Activated CD4-positive, alpha-beta memory T cell treated with anti-CD3 and anti-CD28 coated beads for 36 hours (primary cell): ENCODE results near the gene MYL12B. TPM values are rescaled to one million over a fixed set of nuclear protein-coding genes. Genes with fewer than 3 reads are reported as not detected.

ENCODE experiments used
- CTCF ChIA-PET: fragments of 350-600 bp; sonication (Branson Sonifier 250); formaldehyde crosslinking; loops from one replicate; lab custom pipeline; 2021; ENCODE audit warnings: antibody characterized with exemption, inconsistent platforms; lab: Charles Lee
- POLR2A ChIA-PET: fragments of 350-600 bp; sonication (Branson Sonifier 250); formaldehyde crosslinking; loops from one replicate; lab custom pipeline; 2021; ENCODE audit warnings: antibody characterized with exemption; lab: Charles Lee
- DNase-seq: peaks from one replicate; pipeline ENCODE4 v3.0.0-alpha.2; 2020
- H3K27ac Mint-ChIP-seq: one replicate; pipeline ENCODE4 v1.8.0; 2021; ENCODE audit warnings: mixed read lengths
- H3K27me3 Mint-ChIP-seq: one replicate; pipeline ENCODE4 v1.8.0; 2021; ENCODE audit warnings: mixed read lengths
- H3K36me3 Mint-ChIP-seq: one replicate; pipeline ENCODE4 v1.8.0; 2021; ENCODE audit warnings: mixed read lengths
- H3K4me1 Mint-ChIP-seq: one replicate; pipeline ENCODE4 v1.8.0; 2021; ENCODE audit warnings: low read depth, mixed read lengths
- H3K4me3 Mint-ChIP-seq: one replicate; pipeline ENCODE4 v1.8.0; 2021; ENCODE audit warnings: mild to moderate bottlenecking, mixed read lengths
- H3K9me3 Mint-ChIP-seq: one replicate; pipeline ENCODE4 v1.8.0; 2021; ENCODE audit warnings: mixed read lengths
- intact Hi-C: fragments of 100-400 bp; cut with micrococcal nuclease; formaldehyde crosslinking; loops from one replicate; pipeline ENCODE4 v1.15.1; 2023
- total RNA-seq, 2 experiments: library from RNA; stranded (reverse); gene quantifications; one replicate each; pipeline ENCODE4 v1.2.3, GENCODE V29; 2021

MYL12B gene
- total RNA-seq, 2 experiments from 2014 or later: 335 to 339 TPM

GRCh38 chr18:3251249-3251962 lies 10.5 kb upstream of the MYL12B start:
- CTCF ChIA-PET: interaction anchor here (0.5 to 1.6 kb wide), 9 partner anchors 10 to 986 kb away, joined by 3 to 9 read pairs (median 3); partner anchors contain the start of gene MYL12B
- Mint-ChIP-seq H3K4me3 (peak overlapping the region; percentile 57), H3K27me3 (no peaks in the 10 kb centered on the region), H3K36me3 (peaks cover 55% of the 10 kb centered on the region), H3K27ac (peak overlapping the region; percentile 81), H3K9me3 (no peaks in the 10 kb centered on the region), H3K4me1 (peaks cover 52% of the 10 kb centered on the region)
- POLR2A ChIA-PET: interaction anchor here (1.0 to 3.7 kb wide), 2 partner anchors 9 to 279 kb away, joined by 3 to 24 read pairs; partner anchors contain the start of gene MYL12B
- DNase-seq: no peak
- intact Hi-C loops: no loop called here

- peaks cover 55% of the 10 kb centered on the region for H3K4me1 Mint-ChIP-seq
- H3K27me3 Mint-ChIP-seq: no peaks in the 10 kb centered on the region
- ChIA-PET POLR2A (no interaction called here), CTCF (interaction anchor here (0.8 to 1.6 kb wide), 7 partner anchors 9 to 414 kb away, joined by 3 to 9 read pairs (median 3); partner anchors contain the start of gene MYL12B)
- intact Hi-C loops: no loop called here
- peak overlapping the region; percentile 57 for H3K4me3 Mint-ChIP-seq
- H3K27ac Mint-ChIP-seq: peak overlapping the region; percentile 81
- H3K9me3 Mint-ChIP-seq: no peaks in the 10 kb centered on the region
- DNase-seq: no peak
- H3K36me3 Mint-ChIP-seq: peaks cover 59% of the 10 kb centered on the region
These were observed 10.0 kb upstream of the MYL12B start for GRCh38 chr18:3251963-3252277.

GRCh38 chr18:3252843-3253242 lies 9.1 kb upstream of the MYL12B start:
- Mint-ChIP-seq H3K9me3 (no peaks in the 10 kb centered on the region), H3K4me3 (peak overlapping the region; percentile 8), H3K4me1 (peaks cover 64% of the 10 kb centered on the region), H3K36me3 (peaks cover 67% of the 10 kb centered on the region), H3K27me3 (no peaks in the 10 kb centered on the region), H3K27ac (peak overlapping the region; percentile 78)
- intact Hi-C loops: no loop called here
- DNase-seq: no peak
- ChIA-PET POLR2A (no interaction called here), CTCF (interaction anchor here (0.8 to 1.4 kb wide), 3 partner anchors 44 to 291 kb away, joined by 3 read pairs; no protein-coding TSS in a partner anchor)

- H3K27ac Mint-ChIP-seq: peak overlapping the region; percentile 69
- H3K4me3 Mint-ChIP-seq: no peak overlapping the region
- CTCF ChIA-PET: interaction anchor here (1.8 kb wide), 1 partner anchor 9 kb away, joined by 5 read pairs; no protein-coding TSS in a partner anchor
- intact Hi-C loops: no loop called here
- POLR2A ChIA-PET: interaction anchor here (0.9 kb wide), 1 partner anchor 194 kb away, joined by 3 read pairs; no protein-coding TSS in a partner anchor
- H3K27me3 Mint-ChIP-seq: no peaks in the 10 kb centered on the region
- H3K4me1 Mint-ChIP-seq: peaks cover 74% of the 10 kb centered on the region
- DNase-seq: no peak
- H3K9me3 Mint-ChIP-seq: no peaks in the 10 kb centered on the region
- H3K36me3 Mint-ChIP-seq: peaks cover 57% of the 10 kb centered on the region
These were observed 7.2 kb upstream of the MYL12B start for GRCh38 chr18:3254725-3255124.

DNA sequence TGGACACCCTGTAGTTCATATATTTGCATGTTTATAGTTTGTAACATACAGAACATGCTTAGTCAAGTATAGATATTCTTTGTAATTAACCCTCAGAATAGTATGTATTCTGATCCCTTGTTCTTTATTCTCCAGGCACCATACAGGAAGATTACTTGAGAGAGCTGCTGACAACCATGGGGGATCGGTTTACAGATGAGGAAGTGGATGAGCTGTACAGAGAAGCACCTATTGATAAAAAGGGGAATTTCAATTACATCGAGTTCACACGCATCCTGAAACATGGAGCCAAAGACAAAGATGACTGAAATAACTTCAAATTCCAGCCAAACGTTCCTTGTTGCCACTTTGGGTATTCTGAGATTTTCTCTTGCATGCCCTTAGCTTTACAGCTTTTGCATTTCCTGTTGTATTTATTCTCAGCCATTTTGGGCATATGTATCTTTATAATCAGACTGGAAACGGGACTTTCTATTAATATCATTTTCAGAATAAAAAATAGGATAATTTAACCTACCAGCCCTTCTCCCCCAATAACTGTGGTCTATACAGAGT lies 6.2 kb upstream of the MYL12B start:
- intact Hi-C loops: no loop called here
- H3K27ac Mint-ChIP-seq: peak overlapping the region; percentile 70
- peaks cover 75% of the 10 kb centered on the region for H3K4me1 Mint-ChIP-seq
- DNase-seq: no peak
- no peak overlapping the region for H3K4me3 Mint-ChIP-seq
- H3K9me3 Mint-ChIP-seq: no peaks in the 10 kb centered on the region
- H3K27me3 Mint-ChIP-seq: no peaks in the 10 kb centered on the region
- POLR2A ChIA-PET: interaction anchor here (0.9 kb wide), 1 partner anchor 193 kb away, joined by 3 read pairs; no protein-coding TSS in a partner anchor
- CTCF ChIA-PET: interaction anchor here (1.8 kb wide), 1 partner anchor 10 kb away, joined by 5 read pairs; no protein-coding TSS in a partner anchor
- peaks cover 51% of the 10 kb centered on the region for H3K36me3 Mint-ChIP-seq

GRCh38 chr18:3256693-3257626 lies 5.0 kb upstream of the MYL12B start:
- Mint-ChIP-seq H3K4me3 (no peak overlapping the region), H3K27ac (peak overlapping the region; percentile 45), H3K27me3 (no peaks in the 10 kb centered on the region), H3K9me3 (no peaks in the 10 kb centered on the region), H3K4me1 (peaks cover 69% of the 10 kb centered on the region), H3K36me3 (peaks cover 50% of the 10 kb centered on the region)
- no peak for DNase-seq
- intact Hi-C loops: no loop called here
- ChIA-PET CTCF (interaction anchor here (0.6 to 1.8 kb wide), 2 partner anchors 11 to 272 kb away, joined by 3 to 5 read pairs; no protein-coding TSS in a partner anchor), POLR2A (no interaction called here)

DNA sequence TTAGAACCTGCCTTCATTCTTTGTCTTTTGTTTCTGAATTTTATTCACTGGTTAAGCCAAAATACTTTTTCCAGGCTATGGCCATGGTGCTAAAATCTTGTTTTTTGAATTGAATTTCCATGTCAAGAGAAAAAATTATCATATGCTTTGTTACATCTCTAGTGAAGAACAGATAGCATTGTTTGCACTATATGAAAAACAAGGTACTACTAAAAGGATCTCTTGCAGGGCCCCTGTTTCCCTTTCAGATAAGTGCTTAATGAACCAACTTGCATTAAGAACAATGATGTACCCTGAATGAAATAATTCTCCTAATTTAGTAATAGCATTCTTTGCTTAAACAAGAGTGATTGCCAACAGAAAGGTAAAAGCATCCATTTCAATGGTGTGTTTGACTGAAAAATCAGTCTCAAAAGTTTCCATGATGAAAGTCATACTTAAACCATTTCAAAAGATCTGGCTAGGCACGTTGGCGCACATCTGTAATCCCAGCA lies 4.3 kb upstream of the MYL12B start:
- no peak for DNase-seq
- Mint-ChIP-seq H3K4me3 (no peak overlapping the region), H3K9me3 (no peaks in the 10 kb centered on the region), H3K36me3 (peaks cover 48% of the 10 kb centered on the region), H3K4me1 (peaks cover 63% of the 10 kb centered on the region), H3K27me3 (no peaks in the 10 kb centered on the region), H3K27ac (peak overlapping the region; percentile 13)
- ChIA-PET CTCF (no interaction called here), POLR2A (no interaction called here)
- intact Hi-C loops: no loop called here

- peaks cover 60% of the 10 kb centered on the region for H3K4me1 Mint-ChIP-seq
- intact Hi-C loops: loop anchor here (1.0 to 2.0 kb wide), 4 partner anchors 14 to 333 kb away; partner anchors contain the start of gene MYL12A
- H3K9me3 Mint-ChIP-seq: no peaks in the 10 kb centered on the region
- H3K27ac Mint-ChIP-seq: peak overlapping the region; percentile 95
- ChIA-PET CTCF (interaction anchor here (1.2 to 1.9 kb wide), 3 partner anchors 10 to 333 kb away, joined by 5 to 6 read pairs (median 5); no protein-coding TSS in a partner anchor), POLR2A (interaction anchor here (1.1 to 3.5 kb wide), 2 partner anchors 12 to 36 kb away, joined by 7 to 24 read pairs; no protein-coding TSS in a partner anchor)
- no peaks in the 10 kb centered on the region for H3K27me3 Mint-ChIP-seq
- DNase-seq: no peak
- peaks cover 20% of the 10 kb centered on the region for H3K36me3 Mint-ChIP-seq
- H3K4me3 Mint-ChIP-seq: peak overlapping the region; percentile 89
These were observed 949 bp upstream of the MYL12B start for GRCh38 chr18:3260995-3261372.

GRCh38 chr18:3262234-3263131 lies 550 bp downstream of the MYL12B start:
- Mint-ChIP-seq H3K4me3 (peak overlapping the region; percentile 89), H3K9me3 (no peaks in the 10 kb centered on the region), H3K27me3 (no peaks in the 10 kb centered on the region), H3K36me3 (peaks cover 10% of the 10 kb centered on the region), H3K4me1 (peaks cover 63% of the 10 kb centered on the region), H3K27ac (peak overlapping the region; percentile 95)
- ChIA-PET POLR2A (interaction anchor here (0.5 to 3.5 kb wide), 4 partner anchors 13 to 312 kb away, joined by 3 to 24 read pairs (median 3); no protein-coding TSS in a partner anchor), CTCF (interaction anchor here (1.1 to 1.7 kb wide), 5 partner anchors 11 to 402 kb away, joined by 3 to 5 read pairs (median 5); partner anchors contain the start of gene MYL12A)
- intact Hi-C loops: loop anchor here (2.0 kb wide), 1 partner anchor 196 kb away; no protein-coding TSS in a partner anchor
- DNase-seq: peak; percentile 56

DNA sequence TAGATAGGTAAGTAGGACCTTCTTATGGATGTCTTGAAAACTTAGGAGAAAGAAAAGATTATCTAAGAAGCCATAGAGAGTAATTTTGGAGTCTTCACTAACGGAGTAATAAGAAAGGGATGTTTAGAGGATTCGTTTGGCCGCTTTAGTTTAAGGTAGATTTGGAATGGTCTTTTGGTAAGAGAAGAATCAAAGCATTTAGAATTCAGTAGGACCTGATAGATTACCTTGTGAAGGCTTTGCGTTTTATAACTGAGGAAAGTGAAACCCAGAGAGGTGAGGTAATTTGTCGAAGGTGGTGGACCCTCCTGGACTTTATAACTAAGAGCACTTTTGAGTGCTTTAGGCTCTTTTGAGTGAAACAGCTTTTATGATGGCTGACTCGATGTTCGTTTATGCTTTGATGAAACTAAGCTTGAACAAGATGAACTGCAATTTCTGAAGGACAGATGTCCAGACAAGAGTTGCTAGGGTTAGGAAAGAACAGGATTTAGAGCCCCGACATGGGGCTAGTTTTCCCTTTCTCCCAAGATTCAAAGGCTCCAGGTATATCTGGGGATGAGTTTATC lies 1.3 kb downstream of the MYL12B start:
- POLR2A ChIA-PET: interaction anchor here (0.8 to 1.8 kb wide), 3 partner anchors 14 to 340 kb away, joined by 3 to 4 read pairs (median 3); no protein-coding TSS in a partner anchor
- CTCF ChIA-PET: interaction anchor here (0.8 to 2.2 kb wide), 7 partner anchors 14 to 331 kb away, joined by 3 to 8 read pairs (median 4); partner anchors contain the start of gene MYL12A

More for the DNA sequence above, 1.3 kb downstream of the MYL12B start:
- Mint-ChIP-seq H3K27ac (peak overlapping the region; percentile 90), H3K4me1 (peaks cover 61% of the 10 kb centered on the region), H3K36me3 (peaks cover 5% of the 10 kb centered on the region), H3K9me3 (no peaks in the 10 kb centered on the region), H3K4me3 (peak overlapping the region; percentile 89), H3K27me3 (no peaks in the 10 kb centered on the region)
- DNase-seq: no peak
- intact Hi-C loops: loop anchor here (2.0 kb wide), 1 partner anchor 196 kb away; no protein-coding TSS in a partner anchor
